Upper lobe of left lung (tissue), 4 donors: Measurements from ENCODE around the gene FXYD7.

Experiments used
- POLR2A ChIP-seq, 4 donors: fragments of 450-650 bp; IDR thresholded peaks; one replicate each; pipeline ENCODE4 v1.5.1; 2016 to 2017; ENCODE audit warnings: antibody characterized with exemption in 4 of 4, mild to moderate bottlenecking in 2 of 4
- TF ChIP-seq, protein P1 (sequence below), 6 experiments: fragments of 450-650 bp in 4 of 6; fragments of 200-600 bp in 2 of 6; sonication (generic) in 2 of 6; IDR thresholded peaks; one replicate each; pipeline ENCODE4 v1.5.1; 2016 to 2019; ENCODE audit warnings: antibody characterized with exemption in 6 of 6

DNA sequence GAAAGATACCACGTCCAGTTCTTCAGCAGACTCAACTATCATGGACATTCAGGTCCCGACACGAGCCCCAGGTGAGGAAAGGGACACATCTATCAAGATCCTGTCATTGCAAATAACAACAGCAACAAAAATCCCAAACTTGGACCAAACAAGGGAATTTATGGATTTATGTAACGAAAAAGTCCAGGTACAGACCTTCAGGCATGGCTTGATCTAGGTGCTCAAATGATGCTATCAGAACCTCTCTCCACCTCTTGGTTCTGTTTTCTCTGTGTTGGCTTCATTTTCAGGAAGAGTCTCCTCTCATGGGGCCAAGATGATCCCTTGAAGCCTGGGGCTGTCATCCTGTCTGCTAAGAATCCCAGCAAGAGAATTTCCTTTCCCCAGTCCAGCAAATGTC is 14.4 kb downstream of the FXYD7 start:
- TF ChIP-seq, protein P1, sequence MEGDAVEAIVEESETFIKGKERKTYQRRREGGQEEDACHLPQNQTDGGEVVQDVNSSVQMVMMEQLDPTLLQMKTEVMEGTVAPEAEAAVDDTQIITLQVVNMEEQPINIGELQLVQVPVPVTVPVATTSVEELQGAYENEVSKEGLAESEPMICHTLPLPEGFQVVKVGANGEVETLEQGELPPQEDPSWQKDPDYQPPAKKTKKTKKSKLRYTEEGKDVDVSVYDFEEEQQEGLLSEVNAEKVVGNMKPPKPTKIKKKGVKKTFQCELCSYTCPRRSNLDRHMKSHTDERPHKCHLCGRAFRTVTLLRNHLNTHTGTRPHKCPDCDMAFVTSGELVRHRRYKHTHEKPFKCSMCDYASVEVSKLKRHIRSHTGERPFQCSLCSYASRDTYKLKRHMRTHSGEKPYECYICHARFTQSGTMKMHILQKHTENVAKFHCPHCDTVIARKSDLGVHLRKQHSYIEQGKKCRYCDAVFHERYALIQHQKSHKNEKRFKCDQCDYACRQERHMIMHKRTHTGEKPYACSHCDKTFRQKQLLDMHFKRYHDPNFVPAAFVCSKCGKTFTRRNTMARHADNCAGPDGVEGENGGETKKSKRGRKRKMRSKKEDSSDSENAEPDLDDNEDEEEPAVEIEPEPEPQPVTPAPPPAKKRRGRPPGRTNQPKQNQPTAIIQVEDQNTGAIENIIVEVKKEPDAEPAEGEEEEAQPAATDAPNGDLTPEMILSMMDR (IDR thresholded peaks at IDR 0.05), result no peak
- no peak for TF ChIP-seq POLR2A (IDR thresholded peaks at IDR 0.05)
